HFFc6 (cell line): ENCODE measurements around the gene HES3. TPM values are rescaled to one million over a fixed set of nuclear protein-coding genes. Genes with fewer than 3 reads are reported as not detected.

Experiments
- DNase-seq: peaks from one replicate; pipeline ENCODE4 v3.0.0-alpha.2; 2018
- H3K27ac Mint-ChIP-seq: 2 replicates; pipeline ENCODE4 v1.8.0; 2020; ENCODE audit warnings: mild to moderate bottlenecking, mixed read lengths
- H3K27me3 Mint-ChIP-seq: 2 replicates; pipeline ENCODE4 v1.8.0; 2021; ENCODE audit warnings: mild to moderate bottlenecking, moderate library complexity, mixed read lengths; ENCODE audit not compliant: insufficient read depth
- H3K36me3 Mint-ChIP-seq: 2 replicates; pipeline ENCODE4 v1.8.0; 2021; ENCODE audit warnings: low read depth, mixed read lengths
- H3K4me1 Mint-ChIP-seq: 2 replicates; pipeline ENCODE4 v1.8.0; 2020; ENCODE audit warnings: low read depth, mixed read lengths
- H3K4me3 Mint-ChIP-seq: 2 replicates; pipeline ENCODE4 v1.8.0; 2020; ENCODE audit warnings: mild to moderate bottlenecking, moderate library complexity, mixed read lengths
- H3K9me3 Mint-ChIP-seq: 2 replicates; pipeline ENCODE4 v1.8.0; 2020; ENCODE audit warnings: mild to moderate bottlenecking, mixed read lengths
- CTCF ChIP-seq: fragments of 200-600 bp; sonication (generic); IDR thresholded peaks from 2 replicates; pipeline ENCODE4 v1.5.0; 2021; ENCODE audit warnings: antibody characterized with exemption, mild to moderate bottlenecking
- total RNA-seq, 6 experiments: library from RNA; stranded (reverse); fragmentation: NEBNext Ultra II Directional; extraction: Animal tissue kit (Norgen Biotek cat#: 25700); gene quantifications; 2 replicates in 1 of 6; 3 replicates in 5 of 6; pipeline ENCODE4 v1.2.3, GENCODE V29; 2021

The HES3 gene
- total RNA-seq, 6 experiments from 2014 or later: not detected

DNA sequence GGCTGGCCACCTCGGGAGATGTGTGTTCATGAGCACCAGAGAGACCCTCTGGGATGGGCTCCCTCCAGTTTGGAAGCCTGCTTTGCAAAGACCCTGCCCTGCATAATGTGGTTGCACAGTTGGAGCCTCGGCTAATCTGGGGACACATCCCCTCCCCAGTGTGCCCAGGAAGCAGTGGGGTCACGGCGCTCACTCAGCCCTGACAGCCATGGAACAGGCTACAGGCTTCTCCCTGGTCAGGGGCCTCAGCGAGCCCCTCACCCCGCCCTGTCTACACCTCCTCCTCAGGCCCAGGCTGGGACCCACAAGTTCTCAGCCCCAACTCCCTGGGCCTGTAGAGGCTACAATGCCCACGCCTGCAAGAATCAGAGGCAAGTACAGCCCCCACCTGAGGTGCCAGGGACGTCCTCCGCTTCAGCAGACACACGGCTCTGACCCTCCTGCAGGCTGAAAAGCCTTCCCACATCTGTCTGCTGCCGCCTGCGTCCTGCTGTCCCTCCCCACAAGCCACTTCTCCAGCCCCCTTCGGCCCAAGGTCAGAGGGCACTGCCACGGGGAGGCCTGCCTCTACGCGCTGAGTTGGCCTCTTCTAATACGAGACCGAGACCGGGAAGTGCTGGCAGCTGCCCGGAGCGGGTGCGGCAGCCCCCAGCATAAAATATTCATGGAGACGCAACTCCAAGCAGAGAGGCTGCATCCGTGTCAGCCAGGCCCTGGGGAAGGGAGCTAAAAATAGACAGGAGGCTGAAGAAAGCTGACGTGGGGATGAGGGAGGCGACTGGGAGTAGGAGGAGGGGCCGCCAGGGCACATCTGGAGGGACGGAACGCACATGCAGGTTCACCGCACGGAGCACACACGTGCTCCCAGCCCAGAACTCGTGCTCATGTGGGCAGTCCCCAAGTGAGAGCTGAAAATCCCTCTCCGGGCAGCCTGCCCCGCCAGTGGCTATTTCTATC, 32.1 kb downstream of the HES3 start:
- no peak for TF ChIP-seq CTCF
- Mint-ChIP-seq H3K9me3 (no peaks in the 10 kb centered on the region), H3K4me3 (peak overlapping the region; percentile 71), H3K4me1 (peaks cover 36% of the 10 kb centered on the region), H3K27me3 (peaks cover 1% of the 10 kb centered on the region), H3K36me3 (no peaks in the 10 kb centered on the region), H3K27ac (peak overlapping the region; percentile 95)
- DNase-seq: peak; percentile 71

DNA sequence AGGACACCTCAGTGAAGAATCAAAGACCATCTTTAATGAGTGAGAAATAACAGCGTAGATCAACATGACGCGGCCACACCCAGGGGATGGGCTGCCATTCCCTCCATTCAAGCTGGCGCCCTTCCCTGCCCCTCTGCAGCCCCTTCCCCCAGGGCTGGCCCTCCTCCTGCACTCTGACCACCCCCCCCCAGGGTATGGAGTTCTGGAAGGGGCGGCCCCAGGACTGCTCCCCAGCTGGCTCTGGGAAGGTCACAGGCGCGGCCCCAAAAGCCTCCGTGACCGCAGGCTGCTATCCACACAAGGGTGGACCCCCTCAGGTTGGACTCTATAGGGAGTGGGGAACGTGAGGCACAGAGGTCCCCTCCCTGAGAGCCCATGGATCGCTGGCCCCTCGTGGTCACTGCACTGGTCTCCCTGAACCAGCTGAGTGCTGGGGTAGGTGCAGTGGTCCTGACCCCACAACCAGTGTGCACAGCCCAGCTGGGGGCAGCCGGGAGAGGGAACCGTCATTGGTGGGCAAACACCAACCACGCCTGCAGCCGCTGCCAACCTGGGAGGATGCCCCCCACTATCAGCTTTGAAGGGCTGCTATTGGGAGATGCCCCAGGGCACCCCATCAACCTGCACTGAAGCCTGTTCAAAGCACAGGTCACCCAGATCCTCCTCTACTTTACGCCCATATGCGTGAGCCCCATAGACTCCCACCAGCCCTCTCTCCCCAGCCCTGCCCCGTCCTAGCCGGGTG, 33.0 kb downstream of the HES3 start:
- H3K36me3 Mint-ChIP-seq: no peaks in the 10 kb centered on the region
- H3K4me3 Mint-ChIP-seq: peak overlapping the region; percentile 71; the same call in 1 of the 2 replicates
- H3K27me3 Mint-ChIP-seq: peaks cover 1% of the 10 kb centered on the region
- peaks cover 28% of the 10 kb centered on the region for H3K4me1 Mint-ChIP-seq
- TF ChIP-seq CTCF: no peak
- no peaks in the 10 kb centered on the region for H3K9me3 Mint-ChIP-seq
- DNase-seq: no peak
- H3K27ac Mint-ChIP-seq: peak overlapping the region; percentile 95

DNA sequence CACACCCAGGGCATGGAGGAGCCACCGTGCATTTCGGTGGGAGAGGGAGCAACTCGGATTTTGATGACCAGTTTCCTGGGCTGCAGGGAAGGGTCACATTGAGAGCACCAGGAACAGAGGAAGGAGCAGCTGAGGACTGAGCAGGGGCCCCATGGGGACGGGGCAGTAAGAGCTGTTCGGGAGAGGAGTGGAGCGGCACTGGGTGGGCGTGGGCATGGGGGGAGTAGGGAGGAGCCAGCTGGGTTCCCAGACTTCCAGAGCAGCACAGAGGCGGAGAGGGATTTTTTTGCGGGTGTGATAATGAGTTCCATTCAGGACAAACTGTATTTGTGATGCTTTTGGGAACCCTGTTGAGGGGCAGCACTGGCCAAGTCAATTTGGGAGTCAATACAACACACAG, 34.3 kb downstream of the HES3 start:
- DNase-seq: no peak
- peaks cover 17% of the 10 kb centered on the region for H3K4me1 Mint-ChIP-seq
- TF ChIP-seq CTCF: no peak
- no peaks in the 10 kb centered on the region for H3K36me3 Mint-ChIP-seq
- H3K27ac Mint-ChIP-seq: no peak overlapping the region
- no peaks in the 10 kb centered on the region for H3K9me3 Mint-ChIP-seq
- H3K27me3 Mint-ChIP-seq: peaks cover 1% of the 10 kb centered on the region
- no peak overlapping the region for H3K4me3 Mint-ChIP-seq

DNA sequence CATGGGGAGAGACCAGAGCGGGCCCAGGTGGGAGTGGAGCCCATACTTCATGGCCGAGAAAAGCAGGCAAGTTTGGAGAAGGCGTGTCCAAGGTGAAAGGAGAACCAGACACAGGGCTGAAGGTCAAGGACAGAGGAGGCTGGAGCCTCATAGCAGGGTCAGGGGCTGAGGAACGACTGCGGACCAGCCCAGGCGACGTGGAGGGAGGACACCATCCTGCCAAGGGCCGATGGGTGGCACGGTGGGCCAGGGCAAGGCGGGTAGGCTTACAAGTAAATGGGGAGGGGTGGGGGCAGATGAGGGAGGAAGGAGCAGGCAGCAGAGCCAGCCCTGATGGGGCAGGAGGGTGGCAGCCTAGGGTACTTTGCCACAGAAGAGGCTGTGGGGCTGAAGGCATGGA, 35.1 kb downstream of the HES3 start:
- no peaks in the 10 kb centered on the region for H3K36me3 Mint-ChIP-seq
- H3K27me3 Mint-ChIP-seq: peaks cover 1% of the 10 kb centered on the region
- H3K4me3 Mint-ChIP-seq: no peak overlapping the region
- peaks cover 12% of the 10 kb centered on the region for H3K4me1 Mint-ChIP-seq
- no peak overlapping the region for H3K27ac Mint-ChIP-seq
- no peak for DNase-seq
- H3K9me3 Mint-ChIP-seq: no peaks in the 10 kb centered on the region
- no peak for TF ChIP-seq CTCF

DNA sequence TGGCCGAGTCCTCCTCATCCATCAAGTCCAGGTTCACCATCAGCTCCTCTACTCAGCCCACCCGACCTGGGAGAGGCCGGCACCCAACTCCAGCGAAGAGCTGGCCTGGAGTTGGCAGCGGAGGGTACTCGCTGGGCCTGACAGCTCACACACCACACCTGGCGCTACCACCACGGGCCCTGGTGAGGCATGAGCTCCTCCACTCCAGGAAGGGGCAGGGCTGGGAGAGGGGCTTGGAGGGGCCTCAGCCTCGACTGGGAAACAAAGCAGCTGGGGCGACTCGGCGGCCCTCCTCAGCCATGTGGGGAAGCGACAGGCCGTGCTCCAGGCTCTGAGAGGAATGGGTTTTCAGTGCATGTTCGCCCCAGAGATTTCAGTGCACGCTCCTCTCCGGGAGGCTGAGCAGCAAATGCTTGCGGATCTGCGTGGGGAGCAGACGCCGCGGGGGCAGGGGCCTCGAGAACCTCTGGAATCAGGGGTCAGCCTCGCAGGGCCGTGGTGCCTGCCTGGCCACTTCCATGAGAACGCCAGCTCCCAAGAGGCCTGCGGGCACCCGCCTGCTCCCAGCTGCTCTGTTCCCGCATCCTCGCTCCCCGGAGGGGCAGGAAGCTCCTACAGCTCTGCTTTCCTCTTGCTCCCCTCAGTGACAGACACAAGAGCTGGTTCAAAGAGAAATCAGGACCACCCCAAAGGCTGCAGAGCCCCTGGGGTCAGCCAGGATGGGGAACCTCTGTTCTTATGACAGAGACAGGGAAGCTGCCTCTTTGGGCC, 35.8 kb downstream of the HES3 start:
- Mint-ChIP-seq H3K27ac (no peak overlapping the region), H3K36me3 (no peaks in the 10 kb centered on the region), H3K27me3 (peaks cover 1% of the 10 kb centered on the region), H3K9me3 (no peaks in the 10 kb centered on the region), H3K4me1 (peaks cover 12% of the 10 kb centered on the region), H3K4me3 (no peak overlapping the region)
- no peak for DNase-seq
- no peak for TF ChIP-seq CTCF
